Measurements from ENCODE around the gene RGS8. TPM values are rescaled to one million over a fixed set of nuclear protein-coding genes. Genes with fewer than 3 reads are reported as not detected.

RGS8 gene
- total and polyA plus RNA-seq, 4 donors, result 0.10 TPM; not detected in 3

DNA sequence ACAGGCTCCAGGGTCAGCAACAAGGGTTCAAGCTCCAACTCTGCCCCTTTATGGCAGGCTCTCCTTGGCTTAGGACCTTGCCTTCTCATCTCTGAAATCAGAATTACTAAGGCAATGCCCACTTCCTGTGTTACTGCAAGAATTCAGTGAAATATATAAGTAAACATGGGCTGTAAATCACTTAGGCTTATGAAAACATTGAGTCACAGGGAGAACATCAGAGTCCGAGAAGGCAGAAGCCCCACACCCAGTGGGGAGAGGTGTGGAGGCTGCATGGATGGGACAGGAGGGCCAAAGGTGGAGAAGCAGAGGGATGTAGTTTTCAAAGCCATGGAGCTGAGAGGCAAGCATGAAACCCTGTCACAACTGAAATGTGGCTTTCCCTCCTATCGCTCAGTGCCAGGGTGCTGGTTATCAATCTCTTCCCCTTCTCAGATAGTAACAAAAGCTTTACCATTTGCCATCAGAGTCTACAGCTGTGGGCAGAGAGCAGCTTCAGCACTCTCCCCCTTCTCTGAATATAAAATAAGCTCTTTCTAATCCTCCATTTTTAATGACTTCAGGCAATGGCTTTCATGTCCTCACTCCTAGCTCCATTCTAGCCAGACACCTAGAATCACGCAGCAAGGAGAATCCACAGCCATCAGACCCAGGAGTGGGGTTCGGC, 3.4 kb downstream of the RGS8 start:
- no peak overlapping the region for H3K4me3 ChIP-seq (ENCODE audit: low read length in 2 of 2)
- ATAC-seq (ENCODE audit: low FRiP score), result no peak
- WGBS, 2 donors, result 77 to 83% methylated on average over 4 of the region's 4 CpGs
- DNase-seq, result no peak
- no peaks in the 10 kb centered on the region for H3K4me1 ChIP-seq (ENCODE audit: control insufficient read depth in 1 of 2, insufficient read depth in 2 of 2, low read length in 2 of 2)
- no peaks in the 10 kb centered on the region for H3K36me3 ChIP-seq (ENCODE audit: control insufficient read depth in 1 of 2, insufficient read depth in 2 of 2, low read length in 1 of 2)
- no peak overlapping the region for H3K27ac ChIP-seq (ENCODE audit: low read depth in 1 of 2, low read length in 2 of 2)
- intact Hi-C loops (cut with DNase I), result no loop called here
- H3K27me3 ChIP-seq (ENCODE audit: control insufficient read depth in 1 of 2, insufficient read depth in 2 of 2, low read length in 1 of 2), result no peaks in the 10 kb centered on the region
- H3K9me3 ChIP-seq (ENCODE audit: control insufficient read depth, low read length), result no peaks in the 10 kb centered on the region

DNA sequence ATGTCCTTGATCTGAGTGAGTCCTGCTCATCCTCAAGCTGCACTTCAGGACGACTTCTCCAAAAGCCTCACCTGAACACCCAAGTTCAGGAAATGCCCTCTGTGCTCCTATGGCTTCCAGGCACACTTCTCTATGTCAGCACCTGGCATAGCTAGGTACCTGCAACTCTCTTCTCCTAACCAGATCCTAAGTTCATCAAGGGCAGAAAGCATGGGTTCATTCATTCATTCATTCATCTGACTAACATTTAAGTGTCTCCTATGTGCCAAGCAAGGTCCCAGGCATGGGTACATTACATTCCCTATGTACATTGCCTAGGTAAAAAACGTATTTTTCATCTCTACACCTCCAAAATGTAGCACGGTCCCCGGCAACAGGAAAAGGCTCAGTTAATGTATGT, 4.0 kb downstream of the RGS8 start:
- H3K9me3 ChIP-seq (ENCODE audit: control insufficient read depth, low read length), result no peaks in the 10 kb centered on the region
- no peaks in the 10 kb centered on the region for H3K36me3 ChIP-seq (ENCODE audit: control insufficient read depth in 1 of 2, insufficient read depth in 2 of 2, low read length in 1 of 2)
- intact Hi-C loops (cut with DNase I), result no loop called here
- no peaks in the 10 kb centered on the region for H3K27me3 ChIP-seq (ENCODE audit: control insufficient read depth in 1 of 2, insufficient read depth in 2 of 2, low read length in 1 of 2)
- H3K4me3 ChIP-seq (ENCODE audit: low read length in 2 of 2), result no peak overlapping the region
- no peak for ATAC-seq (ENCODE audit: low FRiP score)
- DNase-seq, result no peak
- H3K27ac ChIP-seq (ENCODE audit: low read depth in 1 of 2, low read length in 2 of 2), result no peak overlapping the region
- no peaks in the 10 kb centered on the region for H3K4me1 ChIP-seq (ENCODE audit: control insufficient read depth in 1 of 2, insufficient read depth in 2 of 2, low read length in 2 of 2)
- WGBS, 2 donors, result 90 to 92% methylated on average over 4 of the region's 4 CpGs

DNA sequence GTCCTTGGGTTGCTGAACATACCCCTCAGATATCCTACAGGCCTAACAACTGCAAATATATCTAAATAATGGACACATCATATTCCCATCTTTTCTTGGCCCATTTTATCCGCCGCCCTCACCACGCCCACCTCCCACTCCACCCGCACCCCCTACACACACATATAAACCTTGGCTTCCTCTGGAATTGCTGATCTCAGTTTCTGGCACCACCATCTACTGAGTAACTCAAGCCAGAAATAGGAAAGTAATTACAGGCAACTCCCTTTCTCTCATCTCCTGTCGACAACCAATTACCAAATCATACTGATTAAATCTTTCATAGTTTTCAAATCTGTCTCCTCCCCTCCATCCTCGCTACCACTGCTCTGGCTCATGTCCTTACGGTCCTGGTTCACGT, 4.7 kb downstream of the RGS8 start:
- no peak for ATAC-seq (ENCODE audit: low FRiP score)
- WGBS, 2 donors, result 88% methylated on average over 8 of the region's 8 CpGs

DNA sequence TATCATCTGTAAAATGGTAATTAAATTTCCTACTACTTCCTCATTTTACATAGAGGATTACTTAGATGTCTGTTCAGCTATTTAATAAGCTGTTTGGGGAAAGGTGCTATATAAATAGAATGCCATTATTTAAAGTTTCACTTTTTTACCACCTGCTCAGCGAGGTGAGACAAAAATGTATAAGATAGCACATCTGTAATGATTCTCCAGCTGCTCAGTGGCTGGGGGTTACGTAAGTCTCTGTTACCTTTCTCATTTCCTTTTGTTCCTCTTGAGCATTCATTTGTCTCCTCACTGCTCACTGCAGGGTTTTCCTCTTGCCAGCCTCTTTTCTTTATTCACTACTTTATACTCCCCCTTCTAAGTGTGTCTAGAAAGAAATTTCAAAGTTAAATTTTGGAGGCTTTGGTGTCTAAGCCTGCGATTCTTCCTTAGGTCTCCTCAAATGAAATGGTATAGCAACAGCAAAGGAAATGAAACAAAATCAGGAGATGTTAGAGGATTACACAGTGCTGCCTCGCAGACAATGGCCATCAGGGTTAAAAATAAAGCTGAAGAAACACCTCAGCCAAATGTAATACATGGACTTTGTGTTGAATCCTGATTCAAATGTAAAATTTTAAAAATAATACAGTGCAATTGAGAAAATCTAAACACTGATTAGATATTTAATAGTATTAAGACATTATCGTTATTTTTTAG, 6.8 kb downstream of the RGS8 start:
- no peaks in the 10 kb centered on the region for H3K27me3 ChIP-seq (ENCODE audit: control insufficient read depth in 1 of 2, insufficient read depth in 2 of 2, low read length in 1 of 2)
- intact Hi-C loops (cut with DNase I), result loop anchor here (5.0 to 10.0 kb wide), 2 partner anchors 75 to 107 kb away; partner anchors contain the start of genes RGS16 (in 2 of the 2) and NPL (in 1 of the 2)
- no peaks in the 10 kb centered on the region for H3K36me3 ChIP-seq (ENCODE audit: control insufficient read depth in 1 of 2, insufficient read depth in 2 of 2, low read length in 1 of 2)
- ATAC-seq (ENCODE audit: low FRiP score) (no peak), DNase-seq (no peak)
- no peak overlapping the region for H3K4me3 ChIP-seq (ENCODE audit: low read length in 2 of 2)
- no peaks in the 10 kb centered on the region for H3K9me3 ChIP-seq (ENCODE audit: control insufficient read depth, low read length)
- peaks cover 0 to 1% of the 10 kb centered on the region in 2 donors for H3K4me1 ChIP-seq (ENCODE audit: control insufficient read depth in 1 of 2, insufficient read depth in 2 of 2, low read length in 2 of 2)
- 88 to 90% methylated on average over 5 of the region's 5 CpGs for WGBS, 2 donors
- no peak overlapping the region for H3K27ac ChIP-seq (ENCODE audit: low read depth in 1 of 2, low read length in 2 of 2)

More for the DNA sequence above, 4.7 kb downstream of the RGS8 start:
- H3K4me3 ChIP-seq (ENCODE audit: low read length in 2 of 2), result no peak overlapping the region
- H3K9me3 ChIP-seq (ENCODE audit: control insufficient read depth, low read length), result no peaks in the 10 kb centered on the region
- H3K4me1 ChIP-seq (ENCODE audit: control insufficient read depth in 1 of 2, insufficient read depth in 2 of 2, low read length in 2 of 2), result no peaks in the 10 kb centered on the region
- H3K27me3 ChIP-seq (ENCODE audit: control insufficient read depth in 1 of 2, insufficient read depth in 2 of 2, low read length in 1 of 2), result no peaks in the 10 kb centered on the region
- H3K27ac ChIP-seq (ENCODE audit: low read depth in 1 of 2, low read length in 2 of 2), result no peak overlapping the region
- no peak for DNase-seq
- H3K36me3 ChIP-seq (ENCODE audit: control insufficient read depth in 1 of 2, insufficient read depth in 2 of 2, low read length in 1 of 2), result no peaks in the 10 kb centered on the region
- intact Hi-C loops (cut with DNase I), result loop anchor here (5.0 to 10.0 kb wide), 2 partner anchors 77 to 105 kb away; partner anchors contain the start of genes RGS16 (in 2 of the 2) and NPL (in 1 of the 2)

DNA sequence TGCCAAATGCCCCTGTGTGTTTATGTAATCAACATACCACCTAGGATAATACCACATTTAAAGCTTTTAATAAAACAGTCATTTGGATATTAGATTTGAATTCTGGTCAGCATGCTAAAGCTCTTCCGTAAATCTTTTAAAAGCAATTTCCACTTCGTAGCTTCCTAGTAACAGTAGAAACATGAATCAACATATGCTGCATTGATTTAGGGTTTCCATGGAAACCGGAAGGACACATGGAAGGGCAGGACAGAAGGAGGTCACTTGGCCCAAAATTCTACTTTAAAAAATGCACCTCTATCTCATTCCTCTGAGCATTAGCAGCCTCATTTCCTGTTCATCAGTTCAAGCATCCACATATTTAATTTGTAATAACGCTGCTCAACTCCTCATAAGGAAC, 8.1 kb downstream of the RGS8 start:
- no peak for ATAC-seq (ENCODE audit: low FRiP score)
- Histone ChIP-seq H3K4me3 (ENCODE audit: low read length in 2 of 2) (no peak overlapping the region), H3K36me3 (ENCODE audit: control insufficient read depth in 1 of 2, insufficient read depth in 2 of 2, low read length in 1 of 2) (no peaks in the 10 kb centered on the region), H3K27me3 (ENCODE audit: control insufficient read depth in 1 of 2, insufficient read depth in 2 of 2, low read length in 1 of 2) (no peaks in the 10 kb centered on the region), H3K4me1 (ENCODE audit: control insufficient read depth in 1 of 2, insufficient read depth in 2 of 2, low read length in 2 of 2) (peaks cover 0 to 1% of the 10 kb centered on the region in 2 donors), H3K9me3 (ENCODE audit: control insufficient read depth, low read length) (no peaks in the 10 kb centered on the region), H3K27ac (ENCODE audit: low read depth in 1 of 2, low read length in 2 of 2) (no peak overlapping the region)
- no peak for DNase-seq
- intact Hi-C loops (cut with DNase I), result loop anchor here (5.0 to 10.0 kb wide), 2 partner anchors 74 to 109 kb away; partner anchors contain the start of genes RGS16 (in 2 of the 2) and NPL (in 1 of the 2)
- 86 to 93% methylated on average over 4 of the region's 4 CpGs for WGBS, 2 donors

DNA sequence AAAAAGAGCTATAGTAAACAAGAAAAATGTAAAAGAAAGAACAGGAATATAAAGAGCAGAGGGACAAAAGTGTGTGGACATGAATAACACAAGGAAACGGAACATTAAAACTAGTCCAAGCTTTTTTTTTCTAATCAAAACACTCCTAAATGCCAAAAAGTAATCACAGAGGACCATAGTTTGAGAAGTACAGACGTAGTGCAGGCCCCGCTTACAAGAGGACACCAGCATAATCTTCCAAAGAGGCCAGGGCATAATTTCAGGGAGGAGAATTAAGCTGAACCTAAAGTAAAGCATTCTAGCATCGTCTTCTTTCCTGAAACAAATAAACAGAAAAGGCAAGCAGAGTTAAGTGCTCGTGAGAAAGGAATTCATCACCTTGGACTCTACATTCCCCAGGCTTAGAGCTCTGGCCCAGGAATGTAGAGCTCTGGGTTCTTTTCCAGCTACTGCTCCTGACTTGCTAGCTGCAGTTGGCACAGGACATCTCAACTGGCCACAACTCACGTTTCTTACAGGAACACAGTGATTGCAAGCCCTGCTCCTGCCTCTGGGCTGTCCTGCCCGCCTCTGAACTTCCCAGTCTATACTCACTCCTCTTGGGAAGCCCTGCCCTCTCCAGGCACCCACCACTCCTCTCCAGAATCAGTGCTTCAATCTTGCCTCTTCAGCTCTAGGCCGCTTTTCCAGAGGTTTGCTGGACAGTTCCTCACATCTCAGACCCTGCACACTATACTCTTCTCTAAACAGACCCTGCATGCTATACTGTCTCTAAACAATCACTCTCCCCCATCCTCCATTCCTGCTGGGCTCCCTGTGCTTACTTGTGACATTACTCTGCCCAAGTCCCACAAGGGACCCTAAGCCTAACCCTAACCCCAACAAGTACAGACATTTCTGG, 9.8 kb downstream of the RGS8 start:
- intact Hi-C loops (cut with DNase I), result loop anchor here (5.0 to 10.0 kb wide), 3 partner anchors 47 to 110 kb away; partner anchors contain the start of genes RGS16 (in 2 of the 2) and NPL (in 1 of the 2)
- 10 to 15% methylated on average over 8 of the region's 8 CpGs for WGBS, 2 donors
- DNase-seq (peak in 1 of 2 donors; percentile 69), ATAC-seq (ENCODE audit: low FRiP score) (peak; percentile 83)
- no peak overlapping the region for H3K4me3 ChIP-seq (ENCODE audit: low read length in 2 of 2)
- H3K27me3 ChIP-seq (ENCODE audit: control insufficient read depth in 1 of 2, insufficient read depth in 2 of 2, low read length in 1 of 2), result no peaks in the 10 kb centered on the region
- peaks cover 0 to 1% of the 10 kb centered on the region in 2 donors for H3K4me1 ChIP-seq (ENCODE audit: control insufficient read depth in 1 of 2, insufficient read depth in 2 of 2, low read length in 2 of 2)
- no peaks in the 10 kb centered on the region for H3K36me3 ChIP-seq (ENCODE audit: control insufficient read depth in 1 of 2, insufficient read depth in 2 of 2, low read length in 1 of 2)
- H3K27ac ChIP-seq (ENCODE audit: low read depth in 1 of 2, low read length in 2 of 2), result peak overlapping the region; percentile 37 to 66
- no peaks in the 10 kb centered on the region for H3K9me3 ChIP-seq (ENCODE audit: control insufficient read depth, low read length)

DNA sequence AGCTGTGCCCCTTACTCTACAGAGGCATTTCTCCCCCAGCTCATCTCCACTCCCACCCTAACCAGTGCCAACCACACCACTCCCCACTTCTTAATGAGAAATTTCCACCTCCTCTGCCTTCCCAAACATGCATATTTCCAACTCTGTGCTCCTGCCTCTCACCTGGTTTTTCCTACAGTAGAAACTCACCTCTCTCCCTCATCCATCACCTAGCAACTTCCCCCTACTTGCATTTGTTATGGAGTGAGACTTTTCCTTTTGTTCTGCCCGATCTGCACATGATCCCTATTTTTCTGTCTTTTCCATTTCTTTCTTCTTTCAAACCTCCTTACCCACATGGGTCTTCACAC, 11.9 kb downstream of the RGS8 start:
- peaks cover 0 to 1% of the 10 kb centered on the region in 2 donors for H3K4me1 ChIP-seq (ENCODE audit: control insufficient read depth in 1 of 2, insufficient read depth in 2 of 2, low read length in 2 of 2)
- H3K27ac ChIP-seq (ENCODE audit: low read depth in 1 of 2, low read length in 2 of 2), result no peak overlapping the region
- ATAC-seq (ENCODE audit: low FRiP score), result no peak
- H3K36me3 ChIP-seq (ENCODE audit: control insufficient read depth in 1 of 2, insufficient read depth in 2 of 2, low read length in 1 of 2), result no peaks in the 10 kb centered on the region
- 88 to 90% methylated on average over 1 of the region's 1 CpG for WGBS, 2 donors
- intact Hi-C loops (cut with DNase I), result loop anchor here in 1 of 2 donors (5.0 to 10.0 kb wide), 2 partner anchors 45 to 112 kb away; partner anchors contain the start of gene NPL
- no peaks in the 10 kb centered on the region for H3K27me3 ChIP-seq (ENCODE audit: control insufficient read depth in 1 of 2, insufficient read depth in 2 of 2, low read length in 1 of 2)
- no peak overlapping the region for H3K4me3 ChIP-seq (ENCODE audit: low read length in 2 of 2)
- no peak for DNase-seq
- no peaks in the 10 kb centered on the region for H3K9me3 ChIP-seq (ENCODE audit: control insufficient read depth, low read length)

DNA sequence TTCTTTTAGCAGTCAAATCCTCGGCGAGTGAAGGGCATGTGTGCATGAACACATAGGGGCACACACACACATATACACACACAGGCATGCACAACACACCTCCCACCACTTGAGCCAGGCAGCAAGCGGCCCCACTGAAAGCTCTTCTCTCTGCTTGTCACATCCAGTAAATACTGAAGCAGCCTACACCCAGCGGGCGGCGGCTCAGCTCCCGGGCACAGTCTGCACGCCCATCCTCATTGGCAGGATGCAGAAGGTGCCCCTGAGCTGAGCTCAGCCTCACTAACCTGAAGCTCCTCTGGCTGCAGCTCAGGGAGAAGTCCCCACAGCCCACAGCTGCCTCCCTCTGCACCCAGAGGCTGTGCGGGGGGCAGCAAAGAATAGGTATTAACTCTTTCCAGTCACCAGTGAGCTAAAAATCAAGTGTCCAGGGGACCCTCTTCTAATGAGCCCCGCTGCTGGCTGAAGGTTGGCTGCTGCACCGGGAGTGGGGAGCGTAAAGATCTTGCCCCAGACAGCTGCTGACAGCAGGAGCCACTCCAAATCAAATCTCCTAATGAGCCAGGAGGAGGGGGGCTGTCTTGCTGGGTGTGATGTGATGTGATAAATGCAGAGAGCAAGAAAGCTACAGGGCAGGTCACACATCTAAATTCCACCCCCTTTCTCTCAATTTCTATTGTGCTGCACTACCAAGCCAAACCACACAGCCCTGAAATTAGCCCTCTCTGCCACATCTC, 12.5 kb downstream of the RGS8 start:
- ATAC-seq (ENCODE audit: low FRiP score) (no peak), DNase-seq (no peak)
- H3K27ac ChIP-seq (ENCODE audit: low read depth in 1 of 2, low read length in 2 of 2), result no peak overlapping the region
- H3K9me3 ChIP-seq (ENCODE audit: control insufficient read depth, low read length), result no peaks in the 10 kb centered on the region
- intact Hi-C loops (cut with DNase I), result loop anchor here in 1 of 2 donors (5.0 to 10.0 kb wide), 2 partner anchors 45 to 113 kb away; partner anchors contain the start of gene NPL
- H3K4me3 ChIP-seq (ENCODE audit: low read length in 2 of 2), result no peak overlapping the region
- H3K4me1 ChIP-seq (ENCODE audit: control insufficient read depth in 1 of 2, insufficient read depth in 2 of 2, low read length in 2 of 2), result peaks cover 0 to 1% of the 10 kb centered on the region in 2 donors
- 69 to 73% methylated on average over 12 of the region's 12 CpGs for WGBS, 2 donors
- H3K36me3 ChIP-seq (ENCODE audit: control insufficient read depth in 1 of 2, insufficient read depth in 2 of 2, low read length in 1 of 2), result no peaks in the 10 kb centered on the region
- H3K27me3 ChIP-seq (ENCODE audit: control insufficient read depth in 1 of 2, insufficient read depth in 2 of 2, low read length in 1 of 2), result no peaks in the 10 kb centered on the region

All from aorta (tissue), 5 donors.